Measurements from ENCODE around the gene HHIPL1. TPM values are rescaled to one million over a fixed set of nuclear protein-coding genes. Genes with fewer than 3 reads are reported as not detected.

HHIPL1 gene
- total and polyA plus RNA-seq, 2 donors (not counting 3 experiments of a cell fraction or from before 2014, with no cell fraction given), result 1.3 to 2.1 TPM

GRCh38 chr14:99715266-99716000, 70.5 kb downstream of the HHIPL1 start:
- H3K9ac ChIP-seq (replicated peaks; ENCODE audit: extremely low read depth, insufficient read depth, low read length), result no peak overlapping the region
- H3K9me3 ChIP-seq (replicated peaks; ENCODE audit: control insufficient read depth, insufficient read depth, low read length), result no peaks in the 10 kb centered on the region
- intact Hi-C loops (cut with micrococcal nuclease), result no loop called here
- no peak overlapping the region for H2AFZ ChIP-seq (ENCODE audit: low read depth, low read length)
- no peaks in the 10 kb centered on the region for H3K9me1 ChIP-seq (replicated peaks; ENCODE audit: control insufficient read depth, extremely low read depth, insufficient read depth, low read length)
- H3K27me3 ChIP-seq (ENCODE audit: control insufficient read depth in 2 of 2, insufficient read depth in 2 of 2, low read length in 2 of 2), result peaks cover 8 to 15% of the 10 kb centered on the region in 2 experiments
- H3K27ac ChIP-seq (ENCODE audit: insufficient read depth, low read depth, low read length), result no peak overlapping the region
- no peak overlapping the region for H3K4me3 ChIP-seq (replicated peaks in 1 of 3; ENCODE audit: insufficient read depth in 1 of 3, low read depth in 1 of 3, low read length in 3 of 3)
- no peak for TF ChIP-seq POLR2A (IDR thresholded peaks at IDR 0.05; ENCODE audit: low read depth, low read length)
- TF ChIP-seq EZH2 (IDR thresholded peaks at IDR 0.05; ENCODE audit: borderline replicate concordance, low read depth, low read length, severe bottlenecking), result no peak
- TF ChIP-seq POLR2AphosphoS5 (IDR thresholded peaks at IDR 0.05; ENCODE audit: insufficient read depth, low read depth, low read length), result no peak
- no peak for TF ChIP-seq MYC (IDR thresholded peaks at IDR 0.05; ENCODE audit: low read depth, low read length)
- no peak for TF ChIP-seq GATA2 (IDR thresholded peaks at IDR 0.05; ENCODE audit: insufficient read depth, insufficient read length, low read depth, low read length)
- BruUV-seq (replicated peaks), result no TSS peak
- no peaks in the 10 kb centered on the region for H3K79me2 ChIP-seq (ENCODE audit: control insufficient read depth, insufficient read depth, low read length)
- CTCF ChIA-PET, result interaction anchor here (0.8 to 1.8 kb wide), 7 partner anchors 8 to 184 kb away, joined by 3 to 6 read pairs (median 4); no protein-coding TSS in a partner anchor
- POLR2A ChIA-PET, result no interaction called here
- FAIRE-seq (no peak), DNase-seq (ENCODE audit: low read depth, low spot score) (no peak)
- no peaks in the 10 kb centered on the region for H3K36me3 ChIP-seq (ENCODE audit: control insufficient read depth in 2 of 2, extremely low read depth in 1 of 2, insufficient read depth in 2 of 2, low read length in 2 of 2)
- no peaks in the 10 kb centered on the region for H4K20me1 ChIP-seq (replicated peaks; ENCODE audit: control insufficient read depth, extremely low read depth, insufficient read depth, low read length)
- dilution Hi-C loops (cut with MboI; ENCODE audit: extremely low pct_ligation_motif_present, low sequenced_read_pairs), result no loop called here
- no peak overlapping the region for H3K4me2 ChIP-seq (ENCODE audit: insufficient read depth, low read length)
- no peaks in the 10 kb centered on the region for H3K4me1 ChIP-seq (ENCODE audit: control insufficient read depth, extremely low read depth, insufficient read depth, low read length)

GRCh38 chr14:99716091-99716849, 71.3 kb downstream of the HHIPL1 start:
- Histone ChIP-seq H2AFZ (ENCODE audit: low read depth, low read length) (no peak overlapping the region), H4K20me1 (replicated peaks; ENCODE audit: control insufficient read depth, extremely low read depth, insufficient read depth, low read length) (no peaks in the 10 kb centered on the region), H3K27me3 (ENCODE audit: control insufficient read depth in 2 of 2, insufficient read depth in 2 of 2, low read length in 2 of 2) (peaks cover 6 to 11% of the 10 kb centered on the region in 2 experiments), H3K9me1 (replicated peaks; ENCODE audit: control insufficient read depth, extremely low read depth, insufficient read depth, low read length) (no peaks in the 10 kb centered on the region), H3K9ac (replicated peaks; ENCODE audit: extremely low read depth, insufficient read depth, low read length) (no peak overlapping the region), H3K27ac (ENCODE audit: insufficient read depth, low read depth, low read length) (no peak overlapping the region), H3K9me3 (replicated peaks; ENCODE audit: control insufficient read depth, insufficient read depth, low read length) (no peaks in the 10 kb centered on the region), H3K4me1 (ENCODE audit: control insufficient read depth, extremely low read depth, insufficient read depth, low read length) (no peaks in the 10 kb centered on the region), H3K4me3 (replicated peaks in 1 of 3; ENCODE audit: insufficient read depth in 1 of 3, low read depth in 1 of 3, low read length in 3 of 3) (no peak overlapping the region), H3K36me3 (ENCODE audit: control insufficient read depth in 2 of 2, extremely low read depth in 1 of 2, insufficient read depth in 2 of 2, low read length in 2 of 2) (no peaks in the 10 kb centered on the region), H3K4me2 (ENCODE audit: insufficient read depth, low read length) (no peak overlapping the region), H3K79me2 (ENCODE audit: control insufficient read depth, insufficient read depth, low read length) (no peaks in the 10 kb centered on the region)
- POLR2A ChIA-PET, result no interaction called here
- TF ChIP-seq CTCF (IDR thresholded peaks at IDR 0.05; ENCODE audit: extremely low read depth in 1 of 2, insufficient read depth in 1 of 2, low read depth in 1 of 2, low read length in 2 of 2), result no peak
- TF ChIP-seq, protein P1, sequence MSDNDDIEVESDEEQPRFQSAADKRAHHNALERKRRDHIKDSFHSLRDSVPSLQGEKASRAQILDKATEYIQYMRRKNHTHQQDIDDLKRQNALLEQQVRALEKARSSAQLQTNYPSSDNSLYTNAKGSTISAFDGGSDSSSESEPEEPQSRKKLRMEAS (IDR thresholded peaks at IDR 0.05; ENCODE audit: insufficient read depth, insufficient read length), result no peak
- TF ChIP-seq MYC (IDR thresholded peaks at IDR 0.05; ENCODE audit: low read depth, low read length), result no peak
- no peak for TF ChIP-seq GATA2 (IDR thresholded peaks at IDR 0.05; ENCODE audit: insufficient read depth, insufficient read length, low read depth, low read length)
- TF ChIP-seq POLR2A (IDR thresholded peaks at IDR 0.05; ENCODE audit: low read depth, low read length), result no peak
- no peak for TF ChIP-seq JUN (IDR thresholded peaks at IDR 0.05; ENCODE audit: borderline replicate concordance, insufficient read depth, insufficient read length, low read depth)
- TF ChIP-seq POLR2AphosphoS5 (IDR thresholded peaks at IDR 0.05; ENCODE audit: insufficient read depth, low read depth, low read length), result no peak
- no peak for TF ChIP-seq FOS (IDR thresholded peaks at IDR 0.05; ENCODE audit: borderline replicate concordance, insufficient read depth, low read length)
- TF ChIP-seq EZH2 (IDR thresholded peaks at IDR 0.05; ENCODE audit: borderline replicate concordance, low read depth, low read length, severe bottlenecking), result no peak
- BruUV-seq (replicated peaks), result no TSS peak
- dilution Hi-C loops (cut with MboI; ENCODE audit: extremely low pct_ligation_motif_present, low sequenced_read_pairs), result no loop called here
- CTCF ChIA-PET, result interaction anchor here (0.8 to 1.8 kb wide), 7 partner anchors 7 to 183 kb away, joined by 3 to 6 read pairs (median 4); partner anchors contain the start of gene EML1
- FAIRE-seq (no peak), DNase-seq (ENCODE audit: low read depth, low spot score) (no peak)
- intact Hi-C loops (cut with micrococcal nuclease), result no loop called here

All from endothelial cell of umbilical vein (primary cell).